ENCODE results near the gene FRS3. TPM values are rescaled to one million over a fixed set of nuclear protein-coding genes. Genes with fewer than 3 reads are reported as not detected.

FRS3 gene
- total and polyA plus RNA-seq, 9 of the 15 experiments (the other 6 are each of a cell fraction or from before 2014, with no cell fraction given) = 0.03 to 3.7 (median 1.6) TPM

- TF ChIP-seq AFF1 (IDR thresholded peaks at IDR 0.05; ENCODE audit: low read depth in 1 of 2, partially characterized antibody in 2 of 2) (peak in 1 of 2 experiments; percentile 63), ZFPM2 (CRISPR knock-in tag; IDR thresholded peaks at IDR 0.05) (no peak), EGR1 (conservative IDR thresholded peaks at IDR 0.05) (no peak; the same call in 1 of the 2 replicates), CHD7 (IDR thresholded peaks at IDR 0.05; ENCODE audit: low read depth, low read length) (no peak), CXXC5 (CRISPR knock-in tag; IDR thresholded peaks at IDR 0.05) (peak; percentile 86), THRA (IDR thresholded peaks at IDR 0.05) (no peak), ZFP1 (CRISPR knock-in tag; IDR thresholded peaks at IDR 0.05) (no peak)
Observed at GRCh38 chr6:41787219-41787917, 7.7 kb upstream of the FRS3 start, which contains the start of gene TOMM6 (continued).

All from K562 (cell line).